Measurements from ENCODE around the gene AFF3. TPM values are rescaled to one million over a fixed set of nuclear protein-coding genes. Genes with fewer than 3 reads are reported as not detected.

AFF3 gene
- total RNA-seq, 3 donors from 2014 or later = 4.2 to 56.6 (median 5.2) TPM

DNA sequence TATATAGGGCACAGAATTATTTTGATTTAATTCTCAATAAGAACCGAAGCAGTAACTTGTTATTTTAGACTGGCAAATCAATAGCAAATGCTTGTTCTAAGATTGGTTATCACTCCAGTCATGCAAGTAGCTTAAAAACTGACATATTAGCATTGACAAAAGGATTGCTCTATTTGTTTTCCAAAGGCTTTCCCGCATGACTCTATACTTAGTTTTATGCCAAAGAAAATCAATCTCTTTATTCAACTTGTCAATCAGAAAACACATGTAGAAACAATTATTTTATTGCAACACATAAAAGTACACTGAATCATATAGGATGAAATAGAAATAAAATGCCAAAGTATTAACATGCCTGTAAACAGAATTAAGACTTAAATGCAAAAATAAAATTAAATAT lies 108.4 kb downstream of the AFF3 start:
- intact Hi-C loops (cut with DNase I, micrococcal nuclease) = no loop called here
- TF ChIP-seq, protein P1, sequence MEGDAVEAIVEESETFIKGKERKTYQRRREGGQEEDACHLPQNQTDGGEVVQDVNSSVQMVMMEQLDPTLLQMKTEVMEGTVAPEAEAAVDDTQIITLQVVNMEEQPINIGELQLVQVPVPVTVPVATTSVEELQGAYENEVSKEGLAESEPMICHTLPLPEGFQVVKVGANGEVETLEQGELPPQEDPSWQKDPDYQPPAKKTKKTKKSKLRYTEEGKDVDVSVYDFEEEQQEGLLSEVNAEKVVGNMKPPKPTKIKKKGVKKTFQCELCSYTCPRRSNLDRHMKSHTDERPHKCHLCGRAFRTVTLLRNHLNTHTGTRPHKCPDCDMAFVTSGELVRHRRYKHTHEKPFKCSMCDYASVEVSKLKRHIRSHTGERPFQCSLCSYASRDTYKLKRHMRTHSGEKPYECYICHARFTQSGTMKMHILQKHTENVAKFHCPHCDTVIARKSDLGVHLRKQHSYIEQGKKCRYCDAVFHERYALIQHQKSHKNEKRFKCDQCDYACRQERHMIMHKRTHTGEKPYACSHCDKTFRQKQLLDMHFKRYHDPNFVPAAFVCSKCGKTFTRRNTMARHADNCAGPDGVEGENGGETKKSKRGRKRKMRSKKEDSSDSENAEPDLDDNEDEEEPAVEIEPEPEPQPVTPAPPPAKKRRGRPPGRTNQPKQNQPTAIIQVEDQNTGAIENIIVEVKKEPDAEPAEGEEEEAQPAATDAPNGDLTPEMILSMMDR (IDR thresholded peaks at IDR 0.05) = no peak
- DNase-seq = no peak
- no peak for ATAC-seq
- H3K4me1 ChIP-seq (ENCODE audit: low read depth) = no peaks in the 10 kb centered on the region
- H3K4me3 ChIP-seq = no peak overlapping the region
- H3K36me3 ChIP-seq (ENCODE audit: low read depth) = no peaks in the 10 kb centered on the region
- no peaks in the 10 kb centered on the region for H3K9me3 ChIP-seq

DNA sequence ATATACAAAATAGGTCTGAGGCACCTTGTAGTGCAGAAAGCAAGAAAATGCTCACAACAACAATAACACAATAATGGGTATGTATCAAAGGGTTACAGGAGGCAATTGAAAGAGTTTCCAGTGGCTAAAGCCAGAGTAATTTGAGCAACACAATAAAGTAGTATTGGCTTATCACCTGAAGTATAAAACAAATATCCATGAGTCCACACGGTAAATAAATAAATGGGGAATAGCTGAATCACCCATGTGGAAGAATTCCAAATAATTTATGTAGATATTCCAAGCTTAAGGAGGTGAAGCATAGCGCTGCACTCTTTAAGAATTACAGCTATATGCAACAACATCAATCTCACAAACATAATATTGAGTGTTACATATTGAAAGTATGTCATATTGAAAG lies 110.8 kb downstream of the AFF3 start:
- TF ChIP-seq, protein P1 (IDR thresholded peaks at IDR 0.05) = no peak
- intact Hi-C loops (cut with DNase I, micrococcal nuclease) = no loop called here
- Histone ChIP-seq H3K4me3 (no peak overlapping the region), H3K9me3 (no peaks in the 10 kb centered on the region), H3K4me1 (ENCODE audit: low read depth) (no peaks in the 10 kb centered on the region), H3K36me3 (ENCODE audit: low read depth) (no peaks in the 10 kb centered on the region)
- DNase-seq = no peak
- ATAC-seq = no peak

DNA sequence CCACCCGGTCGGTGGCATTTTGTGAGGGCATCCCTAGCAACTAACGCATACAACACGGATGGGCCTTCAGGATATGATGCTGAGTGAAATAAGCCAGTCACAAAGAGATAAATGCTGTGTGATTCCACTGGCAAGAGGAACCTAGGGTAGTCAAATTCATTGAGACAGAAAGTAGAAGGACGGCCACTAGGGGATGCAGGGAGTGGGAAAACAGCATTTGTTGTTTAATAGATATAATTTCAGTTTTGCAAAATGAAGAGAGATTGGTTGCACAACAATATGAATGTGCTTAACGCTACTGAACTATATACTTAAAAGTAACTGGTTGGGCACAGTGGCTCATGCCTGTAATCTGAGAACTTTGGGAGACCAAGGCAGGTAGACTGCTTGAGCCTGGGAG lies 112.9 kb downstream of the AFF3 start:
- Histone ChIP-seq H3K4me3 (no peak overlapping the region), H3K4me1 (ENCODE audit: low read depth) (no peaks in the 10 kb centered on the region), H3K9me3 (no peaks in the 10 kb centered on the region), H3K36me3 (ENCODE audit: low read depth) (no peaks in the 10 kb centered on the region)
- intact Hi-C loops (cut with DNase I, micrococcal nuclease) = no loop called here
- DNase-seq (no peak), ATAC-seq (no peak)
- TF ChIP-seq, protein P1 (IDR thresholded peaks at IDR 0.05) = no peak

DNA sequence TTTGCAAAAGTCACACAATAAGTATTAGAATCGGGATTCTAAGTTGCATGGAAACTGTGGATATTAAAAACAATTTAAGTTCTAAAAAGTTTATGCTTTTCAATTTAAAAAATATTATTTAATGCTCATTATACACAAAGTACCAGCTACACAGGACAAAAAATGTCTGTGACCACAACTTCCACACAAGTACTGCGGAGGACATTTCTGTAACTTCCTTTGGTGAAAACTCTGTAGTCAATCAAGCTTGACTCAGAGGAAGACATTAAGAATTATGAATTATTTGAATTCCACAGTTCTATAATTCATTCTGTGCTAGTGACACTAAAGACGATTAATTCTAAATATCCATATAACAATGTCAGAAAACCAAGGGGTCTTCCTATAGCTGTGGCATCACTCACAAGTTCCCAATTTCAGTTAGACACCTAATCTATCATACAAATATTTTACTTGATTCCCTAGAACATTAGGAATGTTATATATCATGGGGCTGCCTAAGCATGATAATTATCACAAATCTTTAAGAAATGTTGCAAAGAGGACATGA lies 120.5 kb downstream of the AFF3 start:
- DNase-seq (no peak), ATAC-seq (no peak)
- Histone ChIP-seq H3K36me3 (ENCODE audit: low read depth) (no peaks in the 10 kb centered on the region), H3K9me3 (no peaks in the 10 kb centered on the region), H3K4me3 (no peak overlapping the region), H3K4me1 (ENCODE audit: low read depth) (no peaks in the 10 kb centered on the region)
- intact Hi-C loops (cut with DNase I, micrococcal nuclease) = no loop called here
- TF ChIP-seq, protein P1 (IDR thresholded peaks at IDR 0.05) = no peak

DNA sequence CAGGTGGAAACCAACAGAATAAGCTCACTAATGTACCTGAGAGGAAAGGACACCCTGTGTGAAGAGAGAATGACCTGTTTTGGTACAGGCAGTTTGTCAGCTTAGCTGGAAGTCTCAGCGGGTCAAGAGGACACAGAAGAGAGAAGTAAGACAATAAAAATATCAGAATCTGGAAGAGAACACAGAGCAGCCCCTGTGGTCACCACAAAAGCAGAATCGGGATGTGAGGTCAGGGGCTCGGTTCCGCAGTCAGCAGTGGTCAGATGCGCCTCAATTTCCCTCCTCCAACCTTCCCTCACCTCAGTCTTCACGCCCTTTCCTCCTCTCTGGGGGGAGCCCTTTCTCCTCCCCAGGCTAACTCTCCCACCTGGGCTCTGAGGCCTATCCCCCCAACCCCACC lies 122.9 kb downstream of the AFF3 start:
- no peak for DNase-seq
- intact Hi-C loops (cut with DNase I, micrococcal nuclease) = no loop called here
- no peaks in the 10 kb centered on the region for H3K4me1 ChIP-seq (ENCODE audit: low read depth)
- no peak overlapping the region for H3K4me3 ChIP-seq
- no peaks in the 10 kb centered on the region for H3K9me3 ChIP-seq
- TF ChIP-seq, protein P1 (IDR thresholded peaks at IDR 0.05) = no peak
- no peak for ATAC-seq
- H3K36me3 ChIP-seq (ENCODE audit: low read depth) = no peaks in the 10 kb centered on the region
